Effector memory CD4-positive, alpha-beta T cell (primary cell): ENCODE results near the gene WSCD1.

ENCODE experiments used
- DNase-seq, 3 donors: peaks; one replicate each; pipeline ENCODE4 v3.0.0-alpha.2; 2020
- H3K27ac ChIP-seq: 2 replicates; pipeline ENCODE4 v1.7.0; 2013; ENCODE audit warnings: mild to moderate bottlenecking, low read length, moderate library complexity; ENCODE audit not compliant: insufficient read depth, poor library complexity, severe bottlenecking
- H3K27me3 ChIP-seq: replicated peaks from 2 replicates; pipeline ENCODE4 v1.7.0; 2013; ENCODE audit warnings: mild to moderate bottlenecking, low read length; ENCODE audit not compliant: insufficient read depth, control insufficient read depth, poor library complexity, severe bottlenecking
- H3K36me3 ChIP-seq: 2 replicates; pipeline ENCODE4 v1.7.0; 2013; ENCODE audit warnings: mild to moderate bottlenecking, low read length, moderate library complexity; ENCODE audit not compliant: control insufficient read depth, insufficient read depth
- H3K4me1 ChIP-seq: 2 replicates; pipeline ENCODE4 v1.7.0; 2013; ENCODE audit warnings: low read length, mild to moderate bottlenecking; ENCODE audit not compliant: control insufficient read depth, insufficient read depth, poor library complexity, severe bottlenecking
- H3K4me3 ChIP-seq: 2 replicates; pipeline ENCODE4 v1.7.0; 2013; ENCODE audit warnings: low read length, low read depth, mild to moderate bottlenecking; ENCODE audit not compliant: insufficient read depth, poor library complexity, severe bottlenecking
- H3K9me3 ChIP-seq: 2 replicates; pipeline ENCODE4 v1.7.0; 2013; ENCODE audit warnings: mild to moderate bottlenecking, low read length, moderate library complexity; ENCODE audit not compliant: control insufficient read depth

Gene WSCD1

DNA sequence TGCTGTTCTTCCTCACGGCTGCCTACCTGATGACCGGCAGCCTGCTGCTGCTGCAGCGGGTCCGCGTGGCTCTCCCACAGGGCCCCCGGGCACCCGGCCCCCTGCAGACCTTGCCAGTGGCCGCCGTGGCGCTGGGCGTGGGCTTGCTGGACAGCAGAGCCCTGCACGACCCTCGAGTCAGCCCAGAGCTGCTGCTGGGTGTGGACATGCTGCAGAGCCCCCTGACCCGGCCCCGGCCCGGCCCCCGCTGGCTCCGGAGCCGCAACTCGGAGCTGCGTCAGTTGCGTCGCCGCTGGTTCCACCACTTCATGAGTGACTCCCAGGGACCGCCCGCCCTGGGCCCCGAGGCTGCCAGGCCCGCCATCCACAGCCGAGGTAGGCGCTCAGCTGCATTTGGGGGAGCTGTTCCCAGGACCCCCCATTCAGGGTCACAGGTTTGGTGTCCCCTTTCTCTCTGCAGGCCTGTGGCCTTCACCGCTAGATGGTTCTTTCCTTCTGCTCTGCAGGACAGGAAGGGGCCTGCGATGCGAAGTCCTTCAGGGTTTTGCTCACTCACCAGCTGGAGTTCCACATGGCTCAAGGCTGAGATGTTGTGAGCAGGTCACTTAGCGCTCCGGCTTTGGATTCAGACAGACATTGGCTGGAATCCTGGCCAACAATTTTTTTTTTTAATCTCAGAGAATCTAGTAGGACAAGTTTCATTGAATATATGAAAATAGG, 10.7 kb downstream of the WSCD1 start:
- Histone ChIP-seq H3K9me3 (no peaks in the 10 kb centered on the region), H3K4me1 (no peaks in the 10 kb centered on the region), H3K4me3 (no peak overlapping the region), H3K36me3 (no peaks in the 10 kb centered on the region), H3K27me3 (no peaks in the 10 kb centered on the region), H3K27ac (no peak overlapping the region)
- DNase-seq, result no peak

DNA sequence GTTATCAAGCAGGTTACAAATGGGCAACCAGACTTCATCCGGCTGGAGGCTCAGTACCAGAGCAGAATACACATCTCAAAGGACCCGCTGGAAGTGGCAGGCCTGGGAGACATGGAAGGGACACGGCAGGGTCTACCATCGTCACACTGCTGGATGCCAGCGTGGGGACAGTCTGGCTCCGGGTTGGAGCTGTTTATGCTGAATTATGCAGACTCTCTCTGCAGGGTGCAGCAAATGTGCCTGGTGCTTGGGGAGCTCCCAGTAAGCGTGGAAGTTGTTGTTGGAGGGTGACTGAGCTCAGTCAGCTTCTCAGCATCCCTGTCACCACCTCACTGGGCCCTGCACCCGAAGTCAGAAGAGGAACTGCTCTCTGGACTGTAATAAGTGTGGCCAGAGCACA, 12.2 kb downstream of the WSCD1 start:
- H3K27ac ChIP-seq, result no peak overlapping the region
- no peaks in the 10 kb centered on the region for H3K9me3 ChIP-seq
- H3K4me3 ChIP-seq, result no peak overlapping the region
- H3K4me1 ChIP-seq, result no peaks in the 10 kb centered on the region
- no peaks in the 10 kb centered on the region for H3K36me3 ChIP-seq
- DNase-seq, result no peak
- H3K27me3 ChIP-seq, result no peaks in the 10 kb centered on the region

DNA sequence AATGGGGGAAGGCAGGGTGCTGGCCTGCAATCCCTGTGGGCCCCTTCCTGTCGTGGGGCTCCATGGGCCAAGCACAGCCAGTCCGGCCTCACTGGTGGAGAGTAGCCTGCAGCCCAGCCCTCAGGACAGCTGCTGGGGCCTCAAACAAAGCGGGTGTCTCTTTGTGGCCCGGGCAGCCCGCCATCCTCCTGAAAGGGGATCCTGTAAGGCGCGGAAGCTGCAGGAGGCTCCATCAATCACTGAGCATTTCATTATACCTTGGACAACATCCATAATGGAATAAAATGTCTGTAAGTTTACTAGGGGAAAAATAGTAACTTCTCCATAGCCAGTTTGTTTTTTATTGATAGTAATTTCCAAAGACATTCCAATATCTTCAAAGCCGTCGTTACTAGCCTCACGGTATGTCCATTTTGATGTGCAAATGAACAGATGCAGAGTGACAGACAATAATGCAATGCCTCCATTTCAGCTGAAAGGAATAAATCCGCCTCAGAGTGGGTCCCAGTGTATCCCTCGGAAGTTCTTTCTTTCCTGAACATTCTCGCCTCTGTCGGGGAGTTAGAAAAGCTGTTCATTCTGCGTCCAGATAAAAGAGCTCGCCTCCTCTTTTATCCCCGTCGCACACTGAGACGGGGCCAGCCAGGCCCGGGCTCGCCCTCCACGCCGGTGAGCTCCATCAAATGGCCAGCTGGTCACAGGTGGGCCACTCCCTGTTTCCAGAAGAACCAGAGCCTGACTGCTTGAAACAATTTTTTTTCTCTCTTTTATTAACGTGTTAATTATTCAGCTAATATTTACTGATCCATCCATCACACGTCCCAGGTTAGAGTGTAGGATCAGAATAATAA, 14.4 kb downstream of the WSCD1 start:
- Histone ChIP-seq H3K4me3 (no peak overlapping the region), H3K9me3 (no peaks in the 10 kb centered on the region), H3K27ac (no peak overlapping the region), H3K36me3 (no peaks in the 10 kb centered on the region), H3K4me1 (no peaks in the 10 kb centered on the region), H3K27me3 (no peaks in the 10 kb centered on the region)
- DNase-seq, result no peak

DNA sequence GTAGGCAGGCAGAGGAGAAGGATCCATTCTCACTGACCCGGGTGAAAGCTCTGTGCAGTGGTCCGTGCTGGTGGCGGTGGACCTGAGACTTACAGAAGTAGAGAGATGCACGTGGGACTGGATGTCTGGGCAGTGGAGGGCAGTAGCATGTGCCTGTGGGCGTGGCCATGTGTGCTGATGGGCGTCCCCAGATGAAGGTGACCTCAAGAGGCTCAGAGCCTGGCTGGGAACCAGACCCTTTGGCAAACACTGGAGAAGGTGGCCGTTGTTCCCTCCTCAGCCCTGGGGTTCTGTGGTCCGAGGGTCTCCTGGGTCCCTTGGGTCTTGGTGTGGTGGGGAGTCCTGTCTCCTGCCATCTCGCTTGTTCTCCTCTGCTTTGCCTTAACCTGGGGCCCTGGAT, 15.6 kb downstream of the WSCD1 start:
- no peak for DNase-seq
- no peaks in the 10 kb centered on the region for H3K36me3 ChIP-seq
- no peaks in the 10 kb centered on the region for H3K4me1 ChIP-seq
- no peak overlapping the region for H3K4me3 ChIP-seq
- H3K9me3 ChIP-seq, result no peaks in the 10 kb centered on the region
- H3K27ac ChIP-seq, result no peak overlapping the region
- H3K27me3 ChIP-seq, result no peaks in the 10 kb centered on the region

DNA sequence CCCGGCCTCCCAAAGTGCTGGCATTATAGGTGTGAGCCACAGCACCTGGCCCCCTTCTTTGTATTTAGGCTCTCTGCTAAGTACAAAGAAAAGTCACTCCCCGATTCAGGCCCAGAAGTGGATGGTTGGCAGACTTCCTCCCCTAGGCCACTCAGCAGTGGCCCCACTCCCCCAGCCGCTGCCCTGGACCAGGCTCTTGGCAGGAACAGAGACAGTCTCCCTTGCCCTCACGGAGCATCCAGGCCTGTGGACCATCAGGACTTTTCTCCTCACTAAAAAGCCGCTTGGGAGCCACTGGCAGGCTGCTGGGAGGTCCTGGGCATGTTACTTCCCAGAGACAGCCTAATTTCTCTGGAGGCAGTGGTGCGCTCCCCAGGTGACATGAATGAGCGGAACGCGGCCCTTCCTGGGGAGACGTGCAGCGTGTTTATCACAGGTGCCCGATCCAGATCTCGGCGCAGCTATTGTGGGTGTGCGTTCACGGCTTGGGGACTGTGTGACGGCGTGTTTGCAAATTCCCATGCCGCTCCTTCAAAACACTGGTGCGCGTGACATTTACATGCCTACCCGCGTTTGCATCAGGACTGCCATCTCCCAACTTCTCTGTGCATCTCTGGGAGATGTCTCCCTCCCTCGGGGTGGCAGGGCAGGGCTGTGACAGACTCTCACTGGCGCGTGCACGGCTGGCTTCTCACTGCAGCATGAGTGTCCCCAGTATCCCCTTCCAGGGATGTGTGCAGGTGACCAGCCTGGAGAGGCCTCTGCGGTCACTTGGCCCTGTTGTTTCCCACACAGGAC, 16.6 kb downstream of the WSCD1 start:
- no peak overlapping the region for H3K4me3 ChIP-seq
- no peaks in the 10 kb centered on the region for H3K9me3 ChIP-seq
- no peaks in the 10 kb centered on the region for H3K36me3 ChIP-seq
- H3K4me1 ChIP-seq, result no peaks in the 10 kb centered on the region
- no peak overlapping the region for H3K27ac ChIP-seq
- no peak for DNase-seq
- no peaks in the 10 kb centered on the region for H3K27me3 ChIP-seq

DNA sequence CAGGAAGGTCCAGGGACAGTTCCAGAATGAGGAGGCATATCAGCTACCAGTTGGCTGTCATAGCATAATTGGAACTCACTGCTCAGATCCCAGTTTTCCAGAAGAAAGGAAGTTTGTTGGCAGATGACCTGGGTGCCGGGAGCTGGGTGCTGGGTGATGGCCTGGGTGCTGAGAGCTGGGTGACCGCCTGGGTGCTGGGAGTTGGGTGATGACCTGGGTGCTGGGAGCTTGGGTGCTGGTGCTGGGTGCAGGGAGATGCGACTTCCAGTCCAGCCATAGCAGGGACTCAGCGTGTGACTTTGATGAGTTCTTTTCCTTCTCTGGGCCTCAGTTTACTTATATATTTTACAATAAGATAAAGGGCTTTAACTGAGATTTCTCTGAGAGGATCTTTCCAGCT, 18.0 kb downstream of the WSCD1 start:
- H3K9me3 ChIP-seq, result no peaks in the 10 kb centered on the region
- H3K4me3 ChIP-seq, result no peak overlapping the region
- no peaks in the 10 kb centered on the region for H3K27me3 ChIP-seq
- no peaks in the 10 kb centered on the region for H3K4me1 ChIP-seq
- no peaks in the 10 kb centered on the region for H3K36me3 ChIP-seq
- no peak for DNase-seq
- H3K27ac ChIP-seq, result no peak overlapping the region

DNA sequence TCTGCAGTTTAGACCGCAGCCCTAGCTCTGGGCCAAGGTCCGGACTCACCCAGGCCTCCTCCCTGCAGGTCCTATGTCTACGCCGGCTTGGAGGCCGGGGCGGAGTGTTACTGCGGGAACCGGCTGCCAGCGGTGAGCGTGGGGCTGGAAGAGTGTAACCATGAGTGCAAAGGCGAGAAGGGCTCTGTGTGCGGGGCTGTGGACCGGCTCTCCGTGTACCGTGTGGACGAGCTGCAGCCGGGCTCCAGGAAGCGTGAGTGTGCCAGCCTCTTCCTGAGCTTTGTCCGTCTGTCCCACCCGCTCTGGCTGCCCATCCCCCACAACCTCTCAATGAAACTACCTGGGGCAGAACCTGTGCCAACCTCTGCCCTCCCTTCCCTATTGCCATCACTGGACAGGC, 20.1 kb downstream of the WSCD1 start:
- Histone ChIP-seq H3K27ac (no peak overlapping the region), H3K4me1 (no peaks in the 10 kb centered on the region), H3K27me3 (no peaks in the 10 kb centered on the region), H3K36me3 (no peaks in the 10 kb centered on the region), H3K4me3 (no peak overlapping the region), H3K9me3 (no peaks in the 10 kb centered on the region)
- DNase-seq, result no peak

DNA sequence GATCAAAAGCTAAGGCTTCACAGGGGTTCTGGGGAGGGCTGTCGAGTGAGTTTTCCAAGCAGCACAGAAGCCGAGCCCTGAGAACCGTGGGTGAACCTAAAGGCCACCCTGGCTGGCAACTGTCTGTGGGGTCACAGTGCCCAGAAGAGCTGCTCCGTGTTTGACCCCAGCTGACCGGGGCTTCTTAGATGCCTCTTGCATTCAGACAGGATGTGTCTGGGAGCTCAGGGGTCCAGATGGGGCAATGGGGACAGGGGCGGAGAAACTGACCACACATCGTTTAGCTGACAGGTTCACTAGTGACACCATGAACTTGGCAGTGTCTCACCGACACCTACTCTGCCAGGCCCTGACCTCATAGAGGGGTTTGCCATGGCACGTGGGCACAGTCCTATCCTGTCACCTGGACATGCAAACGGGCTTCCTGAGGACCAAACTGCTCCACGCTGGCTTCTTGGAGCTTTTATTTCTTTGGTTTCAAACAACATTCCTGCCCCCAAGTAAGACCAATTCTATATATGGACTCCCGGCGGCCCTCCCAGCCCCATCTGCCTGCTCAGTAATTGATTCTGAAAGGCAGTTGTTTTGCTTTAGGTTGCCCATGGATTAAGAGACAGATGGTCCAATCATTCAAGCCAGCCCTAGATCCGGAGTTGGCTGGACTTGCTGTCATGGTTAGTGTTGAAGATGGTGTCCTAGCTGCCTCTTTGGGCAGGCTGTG, 22.2 kb downstream of the WSCD1 start:
- no peaks in the 10 kb centered on the region for H3K36me3 ChIP-seq
- no peak for DNase-seq
- no peaks in the 10 kb centered on the region for H3K9me3 ChIP-seq
- no peaks in the 10 kb centered on the region for H3K4me1 ChIP-seq
- H3K4me3 ChIP-seq, result no peak overlapping the region
- H3K27ac ChIP-seq, result no peak overlapping the region
- H3K27me3 ChIP-seq, result no peaks in the 10 kb centered on the region

DNA sequence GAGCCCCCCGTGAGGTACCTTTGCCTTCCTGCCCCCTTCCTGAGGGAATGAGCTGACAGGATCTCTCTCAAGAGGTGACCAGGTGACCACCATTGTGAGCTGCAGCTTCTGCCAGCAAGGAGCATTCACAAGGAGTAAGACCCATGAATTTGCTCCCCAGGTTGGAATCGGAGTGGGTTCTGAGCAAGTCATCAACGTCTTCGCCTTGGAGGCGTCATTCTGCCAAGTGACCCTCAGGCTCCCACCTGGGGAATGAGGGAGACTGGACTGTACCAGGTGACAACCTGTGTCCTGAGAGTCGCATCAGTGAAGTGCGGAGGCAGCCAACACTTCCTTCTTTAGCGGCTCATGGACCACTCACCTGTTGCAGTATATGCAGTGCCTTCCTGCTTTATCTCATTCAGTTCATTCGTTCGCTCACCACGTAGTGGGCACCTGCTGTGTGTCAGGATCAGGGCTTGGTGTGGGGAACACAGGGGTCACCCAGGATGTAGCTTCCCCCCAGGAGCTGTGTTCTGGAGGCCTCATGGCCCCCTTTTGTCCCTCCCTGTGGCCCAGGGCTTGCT, 22.8 kb downstream of the WSCD1 start:
- H3K9me3 ChIP-seq, result no peaks in the 10 kb centered on the region
- H3K4me1 ChIP-seq, result no peaks in the 10 kb centered on the region
- no peaks in the 10 kb centered on the region for H3K27me3 ChIP-seq
- no peak overlapping the region for H3K4me3 ChIP-seq
- H3K36me3 ChIP-seq, result no peaks in the 10 kb centered on the region
- H3K27ac ChIP-seq, result no peak overlapping the region
- DNase-seq, result no peak
